ENCODE data around the gene MAT2A. TPM values are rescaled to one million over a fixed set of nuclear protein-coding genes. Genes with fewer than 3 reads are reported as not detected.
A peak's percentile ranks its signal among the peaks of the same experiment; 100 is the strongest.

The MAT2A gene
- total and polyA plus RNA-seq, 9 of the 15 experiments (the other 6 are each of a cell fraction or from before 2014, with no cell fraction given), result 130 to 1,027 (median 240) TPM

GRCh38 chr2:85540133-85540648 is 1.2 kb downstream of the MAT2A start (continued):
- TF ChIP-seq AFF4 (CRISPR knock-in tag; IDR thresholded peaks at IDR 0.05) (no peak; the same call in 1 of the 2 replicates), RAD51 (IDR thresholded peaks at IDR 0.05; ENCODE audit: borderline replicate concordance, low read depth) (no peak), KDM1A (IDR thresholded peaks at IDR 0.05) (peak; percentile 33 to 62), BRF1 (IDR thresholded peaks at IDR 0.05; ENCODE audit: borderline replicate concordance, extremely low read depth, insufficient read length) (no peak), CBX5 (IDR thresholded peaks at IDR 0.05; ENCODE audit: borderline replicate concordance, low read depth) (no peak), ELF2 (CRISPR knock-in tag; IDR thresholded peaks at IDR 0.05) (no peak), E2F8 (IDR thresholded peaks at IDR 0.05; ENCODE audit: low read depth, partially characterized antibody) (no peak), IFI16 (CRISPR knock-in tag; IDR thresholded peaks at IDR 0.05) (no peak), EWSR1 (IDR thresholded peaks at IDR 0.05; ENCODE audit: borderline replicate concordance, low read depth, partially characterized antibody) (no peak), CEBPG (CRISPR knock-in tag; IDR thresholded peaks at IDR 0.05) (no peak), CEBPG (tag; conservative IDR thresholded peaks at IDR 0.05 in 1 of 2, IDR thresholded peaks at IDR 0.05 in 1 of 2) (peak in 1 of 2 experiments; percentile 24; a peak in 1 of 4 replicates), ZNF408 (CRISPR knock-in tag; IDR thresholded peaks at IDR 0.05; ENCODE audit: low read depth) (no peak), RBBP5 (IDR thresholded peaks at IDR 0.05; ENCODE audit: borderline replicate concordance, insufficient read depth, low read length, poor library complexity, severe bottlenecking) (no peak), ZBTB43 (CRISPR knock-in tag; IDR thresholded peaks at IDR 0.05) (no peak), SRF (CRISPR knock-in tag; IDR thresholded peaks at IDR 0.05) (no peak), ZNF24 (IDR thresholded peaks at IDR 0.05) (no peak), BACH1 (tag; IDR thresholded peaks at IDR 0.05) (no peak), THAP12 (CRISPR knock-in tag; IDR thresholded peaks at IDR 0.05) (no peak)

Measured in K562 (cell line).